PC-3 (cell line): ENCODE data around the gene PRKCE. TPM values are rescaled to one million over a fixed set of nuclear protein-coding genes. Genes with fewer than 3 reads are reported as not detected.

Source experiments
- ATAC-seq: fragments of 200-7000 bp; cut with Tn5 transposase; 2 replicates; pipeline ENCODE4 v1.9.1; 2020; ENCODE audit warnings: mild to moderate bottlenecking, moderate library complexity
- BruUV-seq: library from RNA; stranded (reverse); fragments of 400-500 nt; replicated peaks from 2 replicates; lab custom pipeline; 2021; lab: Mats Ljungman, UMichigan
- CTCF ChIA-PET: fragments of 300-600 bp; sonication (Branson Sonifier 250); formaldehyde crosslinking; loops from one replicate; lab custom pipeline; 2022; ENCODE audit warnings: antibody characterized with exemption; lab: Charles Lee
- POLR2A ChIA-PET: fragments of 300-600 bp; sonication (Branson Sonifier 250); formaldehyde crosslinking; loops from one replicate; lab custom pipeline; 2022; ENCODE audit warnings: antibody characterized with exemption; ENCODE audit not compliant: unreplicated experiment; lab: Charles Lee
- DNase-seq: peaks from one replicate; pipeline ENCODE4 v3.0.0-alpha.2; 2015
- H2AFZ ChIP-seq: fragments of 300-600 bp; sonication (generic); 2 replicates; pipeline ENCODE4 v1.6.0; 2016; ENCODE audit warnings: antibody characterized with exemption, low read length
- H3F3A ChIP-seq: fragments of 300-600 bp; sonication (generic); one replicate; pipeline ENCODE4 v1.6.0; 2017; ENCODE audit warnings: antibody characterized with exemption, low read length, control low read depth, mild to moderate bottlenecking; ENCODE audit not compliant: unreplicated experiment
- H3K27ac ChIP-seq: fragments of 300-600 bp; sonication (generic); 2 replicates; pipeline ENCODE4 v1.5.1; 2016; ENCODE audit warnings: mild to moderate bottlenecking, low read length
- H3K27me3 ChIP-seq: fragments of 300-600 bp; sonication (generic); 2 replicates; pipeline ENCODE4 v1.6.1; 2016; ENCODE audit warnings: low read length, mixed read lengths
- H3K36me3 ChIP-seq: fragments of 300-600 bp; sonication (generic); 2 replicates; pipeline ENCODE4 v1.6.1; 2016; ENCODE audit warnings: low read depth, mixed run types, low read length, mixed read lengths
- H3K4me1 ChIP-seq: fragments of 300-600 bp; sonication (generic); 2 replicates; pipeline ENCODE4 v1.5.1; 2016; ENCODE audit warnings: low read length; ENCODE audit not compliant: insufficient read depth
- H3K4me2 ChIP-seq: fragments of 300-600 bp; sonication (generic); 2 replicates; pipeline ENCODE4 v1.6.0; 2016; ENCODE audit warnings: low read length
- H3K4me3 ChIP-seq: fragments of 300-600 bp; sonication (generic); 2 replicates; pipeline ENCODE4 v1.5.1; 2016; ENCODE audit warnings: mild to moderate bottlenecking, low read length, mixed read lengths
- H3K79me2 ChIP-seq: fragments of 300-600 bp; sonication (generic); 2 replicates; pipeline ENCODE4 v1.6.1; 2017; ENCODE audit warnings: low read length, mixed read lengths
- H3K9ac ChIP-seq: fragments of 300-600 bp; sonication (generic); 2 replicates; pipeline ENCODE4 v1.6.0; 2016; ENCODE audit warnings: mild to moderate bottlenecking, low read length
- H3K9me2 ChIP-seq: fragments of 300-600 bp; sonication (generic); replicated peaks from 2 replicates; pipeline ENCODE4 v1.6.1; 2016; ENCODE audit warnings: mixed run types, low read length, mixed read lengths
- H3K9me3 ChIP-seq: fragments of 300-600 bp; sonication (generic); 2 replicates; pipeline ENCODE4 v1.6.1; 2016; ENCODE audit warnings: low read length, mixed read lengths
- H4K20me1 ChIP-seq: fragments of 300-600 bp; sonication (generic); 2 replicates; pipeline ENCODE4 v1.6.1; 2016; ENCODE audit warnings: low read length, mixed read lengths
- EZH2 ChIP-seq: fragments of 300-600 bp; sonication (generic); IDR thresholded peaks from one replicate; pipeline ENCODE4 v1.6.1; 2017; ENCODE audit warnings: antibody characterized with exemption, mild to moderate bottlenecking, low read length; ENCODE audit not compliant: unreplicated experiment
- EZH2phosphoT487 ChIP-seq: fragments of 300-600 bp; sonication (generic); IDR thresholded peaks from 2 replicates; pipeline ENCODE4 v1.6.1; 2018; ENCODE audit warnings: mild to moderate bottlenecking, antibody characterized with exemption, low read length, borderline replicate concordance
- intact Hi-C: fragments of 100-400 bp; cut with micrococcal nuclease; formaldehyde crosslinking; loops from 2 replicates; pipeline ENCODE4 v1.9.0; 2023
- total RNA-seq: library from RNA; depleted of rRNA; stranded (reverse); fragments of >200 nt; gene quantifications from 2 replicates; pipeline ENCODE4 v1.2.3, GENCODE V29; 2014
- TF ChIP-seq, protein P1 (sequence below): fragments of 300-600 bp; sonication (generic); conservative IDR thresholded peaks from 2 replicates; pipeline ENCODE4 v1.5.1; 2017; ENCODE audit warnings: antibody characterized with exemption, low read depth, mild to moderate bottlenecking, low read length

Gene PRKCE
- total RNA-seq, 1 experiment from 2014 or later: 7.0 TPM

DNA sequence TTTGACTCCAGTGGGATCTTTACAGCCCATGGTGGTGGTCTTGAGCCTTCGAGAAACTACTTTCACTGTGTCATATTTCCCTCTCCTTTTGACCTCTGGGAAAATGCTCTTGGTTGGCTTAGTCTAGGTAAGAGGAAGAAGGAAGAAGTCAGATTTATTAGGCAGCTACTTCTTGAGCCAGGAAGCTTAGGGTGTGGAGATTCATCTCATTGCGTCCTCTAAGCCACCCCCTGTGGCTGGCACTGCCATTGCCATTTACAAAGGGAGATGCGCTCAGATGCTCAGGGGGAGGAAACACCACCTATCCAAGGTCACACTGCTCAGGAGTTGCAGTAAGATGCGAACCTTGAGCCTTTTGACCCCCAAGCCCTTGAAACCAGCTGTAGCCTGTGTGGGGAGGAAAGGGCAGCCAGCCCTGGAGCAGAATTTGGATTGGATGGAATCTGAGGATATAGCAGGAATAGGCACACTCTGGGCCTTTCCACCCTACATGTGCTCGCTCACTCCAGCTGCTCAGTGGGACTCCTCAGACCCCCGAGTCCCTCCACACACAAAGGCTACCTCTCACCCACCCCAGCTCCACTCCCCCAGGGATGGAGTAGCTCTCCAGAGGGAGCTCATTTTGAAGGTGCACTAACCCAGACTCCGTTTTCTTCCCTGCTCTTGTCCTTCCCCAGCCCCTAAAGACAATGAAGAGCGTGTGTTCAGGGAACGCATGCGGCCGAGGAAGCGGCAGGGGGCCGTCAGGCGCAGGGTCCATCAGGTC, 324.5 kb downstream of the PRKCE start:
- no peak for TF ChIP-seq EZH2
- TF ChIP-seq, protein P1, sequence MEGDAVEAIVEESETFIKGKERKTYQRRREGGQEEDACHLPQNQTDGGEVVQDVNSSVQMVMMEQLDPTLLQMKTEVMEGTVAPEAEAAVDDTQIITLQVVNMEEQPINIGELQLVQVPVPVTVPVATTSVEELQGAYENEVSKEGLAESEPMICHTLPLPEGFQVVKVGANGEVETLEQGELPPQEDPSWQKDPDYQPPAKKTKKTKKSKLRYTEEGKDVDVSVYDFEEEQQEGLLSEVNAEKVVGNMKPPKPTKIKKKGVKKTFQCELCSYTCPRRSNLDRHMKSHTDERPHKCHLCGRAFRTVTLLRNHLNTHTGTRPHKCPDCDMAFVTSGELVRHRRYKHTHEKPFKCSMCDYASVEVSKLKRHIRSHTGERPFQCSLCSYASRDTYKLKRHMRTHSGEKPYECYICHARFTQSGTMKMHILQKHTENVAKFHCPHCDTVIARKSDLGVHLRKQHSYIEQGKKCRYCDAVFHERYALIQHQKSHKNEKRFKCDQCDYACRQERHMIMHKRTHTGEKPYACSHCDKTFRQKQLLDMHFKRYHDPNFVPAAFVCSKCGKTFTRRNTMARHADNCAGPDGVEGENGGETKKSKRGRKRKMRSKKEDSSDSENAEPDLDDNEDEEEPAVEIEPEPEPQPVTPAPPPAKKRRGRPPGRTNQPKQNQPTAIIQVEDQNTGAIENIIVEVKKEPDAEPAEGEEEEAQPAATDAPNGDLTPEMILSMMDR: no peak
- no peak for TF ChIP-seq EZH2phosphoT487
- H3K36me3 ChIP-seq: no peaks in the 10 kb centered on the region; the same call in 1 of the 2 replicates
- H3K4me3 ChIP-seq: no peak overlapping the region
- BruUV-seq: no TSS peak
- ChIA-PET POLR2A (no interaction called here), CTCF (no interaction called here)
- intact Hi-C loops: no loop called here
- H2AFZ ChIP-seq: no peak overlapping the region
- H3K9me2 ChIP-seq: no peaks in the 10 kb centered on the region
- no peak overlapping the region for H3K4me2 ChIP-seq
- H3K27me3 ChIP-seq: no peaks in the 10 kb centered on the region
- H4K20me1 ChIP-seq: no peaks in the 10 kb centered on the region
- no peak overlapping the region for H3K27ac ChIP-seq
- no peak overlapping the region for H3K9ac ChIP-seq
- no peak for DNase-seq
- no peaks in the 10 kb centered on the region for H3F3A ChIP-seq
- no peaks in the 10 kb centered on the region for H3K4me1 ChIP-seq
- no peaks in the 10 kb centered on the region for H3K9me3 ChIP-seq
- no peak for ATAC-seq
- H3K79me2 ChIP-seq: no peaks in the 10 kb centered on the region

GRCh38 chr2:45978302-45978859, 326.9 kb downstream of the PRKCE start:
- H3K4me3 ChIP-seq: no peak overlapping the region
- H3K4me2 ChIP-seq: no peak overlapping the region
- H3K27ac ChIP-seq: no peak overlapping the region
- no peaks in the 10 kb centered on the region for H3K4me1 ChIP-seq
- CTCF ChIA-PET: no interaction called here
- TF ChIP-seq, protein P1: no peak
- TF ChIP-seq EZH2phosphoT487: no peak
- no peak for TF ChIP-seq EZH2
- no peaks in the 10 kb centered on the region for H4K20me1 ChIP-seq
- H3K27me3 ChIP-seq: no peaks in the 10 kb centered on the region
- intact Hi-C loops: no loop called here
- H3K36me3 ChIP-seq: no peaks in the 10 kb centered on the region; the same call in 1 of the 2 replicates
- no TSS peak for BruUV-seq
- no peaks in the 10 kb centered on the region for H3K9me3 ChIP-seq
- no peaks in the 10 kb centered on the region for H3K79me2 ChIP-seq
- DNase-seq (no peak), ATAC-seq (no peak)
- H3F3A ChIP-seq: no peaks in the 10 kb centered on the region
- no peaks in the 10 kb centered on the region for H3K9me2 ChIP-seq
- no peak overlapping the region for H2AFZ ChIP-seq
- POLR2A ChIA-PET: no interaction called here
- H3K9ac ChIP-seq: no peak overlapping the region

GRCh38 chr2:45979065-45979464, 327.6 kb downstream of the PRKCE start:
- H2AFZ ChIP-seq: no peak overlapping the region
- POLR2A ChIA-PET: no interaction called here
- TF ChIP-seq, protein P1: no peak
- no peak for TF ChIP-seq EZH2phosphoT487
- no peak for TF ChIP-seq EZH2
- H3K27ac ChIP-seq: no peak overlapping the region
- no peaks in the 10 kb centered on the region for H3F3A ChIP-seq
- no peaks in the 10 kb centered on the region; the same call in 1 of the 2 replicates for H3K36me3 ChIP-seq
- H3K9me3 ChIP-seq: no peaks in the 10 kb centered on the region
- no peak overlapping the region for H3K9ac ChIP-seq
- H3K4me2 ChIP-seq: no peak overlapping the region
- no peaks in the 10 kb centered on the region for H3K4me1 ChIP-seq
- ATAC-seq (no peak), DNase-seq (no peak)
- H3K27me3 ChIP-seq: no peaks in the 10 kb centered on the region
- BruUV-seq: no TSS peak
- CTCF ChIA-PET: no interaction called here
- H4K20me1 ChIP-seq: no peaks in the 10 kb centered on the region
- no peaks in the 10 kb centered on the region for H3K9me2 ChIP-seq
- H3K79me2 ChIP-seq: no peaks in the 10 kb centered on the region
- no peak overlapping the region for H3K4me3 ChIP-seq
- intact Hi-C loops: no loop called here
